Measurements from ENCODE around the gene PHACTR3.

PHACTR3 gene

GRCh38 chr20:59677586-59677985 lies 73.2 kb downstream of the PHACTR3 start:
- TF ChIP-seq ZFX (IDR thresholded peaks at IDR 0.05): no peak
- no peak for TF ChIP-seq CTCF (conservative IDR thresholded peaks at IDR 0.05)
- no peak overlapping the region for H3K27ac ChIP-seq

GRCh38 chr20:59678288-59678687 lies 73.9 kb downstream of the PHACTR3 start:
- no peak overlapping the region for H3K27ac ChIP-seq
- TF ChIP-seq ZFX (IDR thresholded peaks at IDR 0.05) (no peak), CTCF (conservative IDR thresholded peaks at IDR 0.05) (no peak)

- no peak overlapping the region for H3K27ac ChIP-seq
- no peak for TF ChIP-seq CTCF (conservative IDR thresholded peaks at IDR 0.05)
These were observed 74.6 kb downstream of the PHACTR3 start for GRCh38 chr20:59678951-59679350.

- H3K27ac ChIP-seq: no peak overlapping the region
- TF ChIP-seq ZFX (IDR thresholded peaks at IDR 0.05) (no peak), CTCF (conservative IDR thresholded peaks at IDR 0.05) (no peak)
These were observed 75.9 kb downstream of the PHACTR3 start for GRCh38 chr20:59680148-59680650.

- no peak overlapping the region for H3K27ac ChIP-seq
- TF ChIP-seq ZFX (IDR thresholded peaks at IDR 0.05): no peak
- TF ChIP-seq CTCF (conservative IDR thresholded peaks at IDR 0.05): no peak
These were observed 76.5 kb downstream of the PHACTR3 start for GRCh38 chr20:59680852-59681251.

- TF ChIP-seq ZFX (IDR thresholded peaks at IDR 0.05) (no peak), CTCF (conservative IDR thresholded peaks at IDR 0.05) (no peak)
- no peak overlapping the region for H3K27ac ChIP-seq
These were observed 78.3 kb downstream of the PHACTR3 start for GRCh38 chr20:59682603-59683002.

- no peak overlapping the region for H3K27ac ChIP-seq
- TF ChIP-seq CTCF (conservative IDR thresholded peaks at IDR 0.05) (no peak), ZFX (IDR thresholded peaks at IDR 0.05) (no peak)
These were observed 78.8 kb downstream of the PHACTR3 start for GRCh38 chr20:59683181-59683580.

Measured in C4-2B (cell line).